Measurements from ENCODE around the gene WIPF3. TPM values are rescaled to one million over a fixed set of nuclear protein-coding genes. Genes with fewer than 3 reads are reported as not detected.

Gene WIPF3
- total RNA-seq, 1 donor from 2014 or later = not detected

DNA sequence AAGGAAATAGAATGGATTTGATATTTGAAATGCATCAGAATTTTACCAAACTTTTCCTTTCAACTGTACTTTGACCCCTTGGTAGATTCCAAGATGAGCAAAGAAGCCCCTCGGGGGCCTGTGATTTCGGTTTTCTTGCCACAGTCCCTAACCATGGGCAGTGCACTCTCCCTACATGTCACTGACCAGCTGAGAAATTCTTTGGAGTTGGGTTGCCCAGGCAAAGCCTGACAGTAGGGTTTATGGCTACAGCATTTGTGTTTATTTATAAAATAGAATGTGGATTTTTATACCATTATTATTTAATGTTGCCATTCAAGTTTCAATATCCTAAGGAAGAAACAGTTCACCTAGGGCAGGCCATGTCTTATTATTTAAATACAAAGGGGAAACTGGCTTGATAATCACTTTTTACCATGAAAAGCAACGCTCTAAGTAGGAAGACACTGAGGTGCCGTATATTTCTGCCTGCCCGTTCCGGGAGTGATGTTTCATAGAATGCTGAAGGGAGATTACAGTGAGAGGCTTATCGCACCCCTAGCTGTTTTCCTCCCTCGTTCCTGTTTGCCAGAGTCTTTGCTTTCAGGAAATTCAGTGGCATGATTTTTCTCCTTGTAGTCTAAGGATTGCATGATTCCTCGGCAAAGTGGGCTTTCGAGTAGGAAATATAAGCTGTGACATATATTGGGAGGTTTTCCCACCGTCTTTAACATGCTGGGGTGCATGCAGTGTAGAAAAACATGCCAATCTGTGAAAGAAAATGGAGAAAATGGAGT is 35.8 kb downstream of the WIPF3 start:
- intact Hi-C loops (cut with micrococcal nuclease) = no loop called here
- no peak overlapping the region for H3K4me3 Mint-ChIP-seq (ENCODE audit: low read depth)
- H3K36me3 Mint-ChIP-seq (ENCODE audit: low read depth) = no peaks in the 10 kb centered on the region
- H3K27me3 Mint-ChIP-seq (ENCODE audit: low read depth) = peaks cover 4% of the 10 kb centered on the region
- H3K9me3 Mint-ChIP-seq = no peaks in the 10 kb centered on the region
- no peak for DNase-seq (ENCODE audit: low spot score)
- no peaks in the 10 kb centered on the region for H3K4me1 Mint-ChIP-seq (ENCODE audit: low read depth)
- no peak overlapping the region for H3K27ac Mint-ChIP-seq

DNA sequence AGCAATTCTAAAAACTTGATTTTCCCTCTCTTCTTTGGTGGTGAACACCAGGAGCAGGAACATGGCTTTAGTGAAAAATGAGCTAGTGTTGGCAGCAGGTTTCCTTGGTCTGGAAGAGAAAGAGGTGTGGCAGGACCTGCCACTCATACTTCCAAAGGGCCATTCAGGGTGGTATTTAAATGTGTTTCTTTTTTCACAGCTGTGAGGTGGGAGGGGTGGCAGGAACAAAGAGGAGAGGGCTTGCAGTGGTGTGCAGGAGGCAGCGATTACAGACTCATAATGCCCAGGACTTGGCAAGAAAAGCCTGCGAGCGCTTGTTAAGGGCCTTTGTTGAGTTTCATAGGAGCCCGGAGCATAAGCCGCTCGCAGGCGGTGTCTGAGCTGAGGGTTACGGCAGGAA is 36.8 kb downstream of the WIPF3 start:
- Mint-ChIP-seq H3K27me3 (ENCODE audit: low read depth) (peaks cover 4% of the 10 kb centered on the region), H3K36me3 (ENCODE audit: low read depth) (no peaks in the 10 kb centered on the region), H3K4me1 (ENCODE audit: low read depth) (no peaks in the 10 kb centered on the region), H3K4me3 (ENCODE audit: low read depth) (no peak overlapping the region), H3K9me3 (no peaks in the 10 kb centered on the region), H3K27ac (no peak overlapping the region)
- intact Hi-C loops (cut with micrococcal nuclease) = no loop called here
- no peak for DNase-seq (ENCODE audit: low spot score)

DNA sequence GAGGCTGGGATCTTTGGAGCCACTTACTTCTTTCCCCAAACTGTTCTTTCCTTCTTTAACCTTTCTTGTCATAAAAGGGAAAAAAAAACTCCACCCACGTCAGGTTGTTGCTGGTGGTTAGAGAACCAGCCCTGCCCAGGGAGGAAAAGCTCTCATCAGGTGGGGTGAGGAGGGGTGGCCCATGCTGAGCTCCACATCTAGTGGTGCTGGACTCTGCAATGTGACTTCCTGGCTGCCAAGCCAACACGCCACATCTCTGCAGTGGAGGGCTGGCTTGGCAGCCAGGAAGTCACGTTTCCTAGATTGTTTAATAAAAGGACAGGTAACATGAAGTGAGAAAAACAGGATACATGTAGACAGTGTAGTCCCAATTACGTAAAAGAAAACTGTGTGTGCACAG is 37.4 kb downstream of the WIPF3 start:
- H3K4me3 Mint-ChIP-seq (ENCODE audit: low read depth) = no peak overlapping the region
- H3K36me3 Mint-ChIP-seq (ENCODE audit: low read depth) = no peaks in the 10 kb centered on the region
- intact Hi-C loops (cut with micrococcal nuclease) = no loop called here
- peaks cover 4% of the 10 kb centered on the region for H3K27me3 Mint-ChIP-seq (ENCODE audit: low read depth)
- DNase-seq (ENCODE audit: low spot score) = no peak
- no peaks in the 10 kb centered on the region for H3K9me3 Mint-ChIP-seq
- no peak overlapping the region for H3K27ac Mint-ChIP-seq
- no peaks in the 10 kb centered on the region for H3K4me1 Mint-ChIP-seq (ENCODE audit: low read depth)

DNA sequence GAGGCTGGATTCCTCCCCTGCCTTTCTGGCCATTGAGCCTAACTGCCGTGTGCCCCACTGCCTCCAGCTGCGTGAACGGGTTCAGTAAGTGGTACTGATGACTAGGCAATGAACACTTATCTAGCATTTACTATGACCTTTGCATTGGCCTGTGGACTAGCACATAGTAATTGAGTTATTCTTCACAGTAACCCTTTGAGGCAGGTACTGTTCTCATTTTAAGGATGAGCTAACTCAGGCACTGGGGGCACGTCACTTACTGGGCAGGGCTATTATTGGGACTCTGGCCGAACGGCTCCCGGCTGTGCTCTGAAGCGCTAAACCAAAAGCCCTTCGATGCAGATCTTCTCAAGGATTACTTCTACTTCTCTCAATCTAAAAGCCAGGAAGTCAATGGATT is 38.3 kb downstream of the WIPF3 start:
- no peak overlapping the region for H3K27ac Mint-ChIP-seq
- H3K4me3 Mint-ChIP-seq (ENCODE audit: low read depth) = no peak overlapping the region
- H3K9me3 Mint-ChIP-seq = no peaks in the 10 kb centered on the region
- H3K27me3 Mint-ChIP-seq (ENCODE audit: low read depth) = peaks cover 4% of the 10 kb centered on the region
- no peaks in the 10 kb centered on the region for H3K4me1 Mint-ChIP-seq (ENCODE audit: low read depth)
- no peaks in the 10 kb centered on the region for H3K36me3 Mint-ChIP-seq (ENCODE audit: low read depth)
- intact Hi-C loops (cut with micrococcal nuclease) = no loop called here
- no peak for DNase-seq (ENCODE audit: low spot score)

DNA sequence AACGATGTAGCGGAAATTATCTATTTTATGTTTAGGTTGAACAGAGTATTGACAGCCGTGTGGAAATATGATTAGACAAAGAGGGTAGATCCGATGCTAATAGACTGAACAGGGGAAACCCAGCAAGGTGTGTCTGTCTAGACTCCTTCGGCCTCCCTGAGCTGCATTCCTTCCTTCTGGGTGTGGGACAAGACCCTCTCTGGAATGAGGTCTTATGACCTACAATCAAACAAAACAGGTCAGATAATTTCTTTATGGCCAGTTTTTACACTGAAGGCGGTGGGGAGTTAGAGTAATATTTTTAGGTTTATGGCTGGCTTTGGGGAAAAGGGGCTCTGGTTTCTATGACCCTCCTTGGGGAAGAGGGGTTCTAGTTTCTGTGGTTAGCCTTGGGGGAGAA is 41.2 kb downstream of the WIPF3 start:
- intact Hi-C loops (cut with micrococcal nuclease) = no loop called here
- Mint-ChIP-seq H3K9me3 (no peaks in the 10 kb centered on the region), H3K36me3 (ENCODE audit: low read depth) (no peaks in the 10 kb centered on the region), H3K4me3 (ENCODE audit: low read depth) (no peak overlapping the region), H3K27ac (no peak overlapping the region), H3K4me1 (ENCODE audit: low read depth) (no peaks in the 10 kb centered on the region), H3K27me3 (ENCODE audit: low read depth) (no peaks in the 10 kb centered on the region)
- DNase-seq (ENCODE audit: low spot score) = no peak

DNA sequence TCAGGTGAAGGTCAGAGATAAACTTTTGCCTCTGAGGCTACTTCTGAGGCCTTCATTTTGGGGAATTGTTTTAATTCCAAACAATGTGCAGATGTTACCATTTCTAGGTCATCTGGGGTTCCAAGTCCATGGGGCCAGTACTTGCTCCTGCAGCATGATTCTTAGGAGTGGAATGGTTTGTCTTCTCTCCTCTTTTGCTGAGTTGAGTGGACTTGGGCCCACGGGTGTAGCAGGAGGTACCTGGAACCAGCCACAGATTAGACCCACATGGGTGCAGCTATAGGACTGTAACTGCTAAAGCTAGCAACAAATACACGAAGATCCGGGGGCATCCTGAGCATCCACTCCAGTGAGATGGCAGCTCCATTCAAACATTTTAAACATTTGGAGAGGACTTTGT is 41.6 kb downstream of the WIPF3 start:
- H3K9me3 Mint-ChIP-seq = no peaks in the 10 kb centered on the region
- H3K4me1 Mint-ChIP-seq (ENCODE audit: low read depth) = no peaks in the 10 kb centered on the region
- intact Hi-C loops (cut with micrococcal nuclease) = no loop called here
- DNase-seq (ENCODE audit: low spot score) = no peak
- H3K4me3 Mint-ChIP-seq (ENCODE audit: low read depth) = no peak overlapping the region
- H3K36me3 Mint-ChIP-seq (ENCODE audit: low read depth) = no peaks in the 10 kb centered on the region
- H3K27me3 Mint-ChIP-seq (ENCODE audit: low read depth) = no peaks in the 10 kb centered on the region
- no peak overlapping the region for H3K27ac Mint-ChIP-seq

DNA sequence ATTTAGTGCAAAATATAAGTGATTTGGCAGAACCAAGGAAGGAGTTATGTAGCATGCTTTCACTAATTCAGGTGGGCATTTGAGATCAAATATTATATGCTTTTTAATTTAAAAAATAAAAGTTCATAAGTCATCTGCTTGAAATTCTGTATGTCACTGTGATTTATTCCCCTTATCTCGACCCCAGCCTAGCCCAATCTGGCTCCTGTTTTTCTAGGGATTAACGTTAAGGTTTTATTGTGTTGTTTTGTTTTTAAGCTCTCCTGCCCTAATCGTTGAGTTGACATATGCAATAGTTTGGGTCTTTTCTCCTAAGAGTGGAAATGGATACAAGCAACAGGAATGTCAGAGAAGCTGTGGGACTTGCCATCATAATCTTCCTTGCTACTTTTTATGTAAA is 42.6 kb downstream of the WIPF3 start:
- Mint-ChIP-seq H3K27ac (no peak overlapping the region), H3K9me3 (no peaks in the 10 kb centered on the region), H3K27me3 (ENCODE audit: low read depth) (no peaks in the 10 kb centered on the region), H3K4me1 (ENCODE audit: low read depth) (no peaks in the 10 kb centered on the region), H3K36me3 (ENCODE audit: low read depth) (no peaks in the 10 kb centered on the region), H3K4me3 (ENCODE audit: low read depth) (no peak overlapping the region)
- no peak for DNase-seq (ENCODE audit: low spot score)
- intact Hi-C loops (cut with micrococcal nuclease) = no loop called here

DNA sequence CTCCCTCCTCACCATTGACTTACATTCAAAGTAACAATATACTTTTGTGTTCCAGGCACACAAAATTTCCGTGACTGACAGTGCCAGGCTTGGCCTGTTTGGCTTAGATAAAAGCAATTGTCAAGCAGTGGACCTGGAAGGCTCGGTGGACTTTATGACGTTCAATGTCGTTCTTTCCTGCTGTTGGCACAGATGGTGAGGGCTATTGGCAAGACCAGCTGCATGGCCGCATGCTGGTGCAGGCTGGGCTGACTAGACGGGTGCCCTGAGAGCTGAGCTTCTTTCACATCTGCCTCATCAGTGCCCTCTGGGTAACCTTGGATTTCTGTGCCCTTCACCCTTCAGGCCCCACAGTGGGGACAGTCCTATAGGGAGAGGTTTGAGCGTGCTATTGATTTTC is 45.2 kb downstream of the WIPF3 start:
- intact Hi-C loops (cut with micrococcal nuclease) = no loop called here
- H3K27me3 Mint-ChIP-seq (ENCODE audit: low read depth) = peaks cover 2% of the 10 kb centered on the region
- no peak overlapping the region for H3K27ac Mint-ChIP-seq
- no peaks in the 10 kb centered on the region for H3K4me1 Mint-ChIP-seq (ENCODE audit: low read depth)
- no peak overlapping the region for H3K4me3 Mint-ChIP-seq (ENCODE audit: low read depth)
- no peak for DNase-seq (ENCODE audit: low spot score)
- no peaks in the 10 kb centered on the region for H3K36me3 Mint-ChIP-seq (ENCODE audit: low read depth)
- no peaks in the 10 kb centered on the region for H3K9me3 Mint-ChIP-seq

DNA sequence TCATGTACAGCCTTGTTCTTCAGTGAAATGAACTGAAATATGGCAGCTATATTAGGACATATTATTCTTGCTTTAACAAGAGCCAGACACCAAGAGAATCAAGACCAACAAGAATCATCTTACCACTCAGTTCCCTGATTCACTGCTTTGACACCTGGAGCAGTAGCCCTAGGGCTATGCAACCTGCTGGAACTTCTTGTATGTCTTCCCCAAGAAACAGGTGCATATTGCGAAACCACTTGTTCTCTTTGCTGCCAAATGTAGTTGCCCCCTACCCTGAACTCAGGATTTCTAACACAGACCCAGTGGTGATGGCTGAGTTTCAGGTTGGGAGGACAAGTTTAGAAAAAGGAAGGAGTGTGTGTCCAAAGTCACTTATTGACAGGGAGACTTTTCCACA is 46.1 kb downstream of the WIPF3 start:
- Mint-ChIP-seq H3K27ac (no peak overlapping the region), H3K27me3 (ENCODE audit: low read depth) (peaks cover 2% of the 10 kb centered on the region), H3K4me3 (ENCODE audit: low read depth) (no peak overlapping the region), H3K36me3 (ENCODE audit: low read depth) (no peaks in the 10 kb centered on the region), H3K4me1 (ENCODE audit: low read depth) (no peaks in the 10 kb centered on the region), H3K9me3 (no peaks in the 10 kb centered on the region)
- intact Hi-C loops (cut with micrococcal nuclease) = no loop called here
- no peak for DNase-seq (ENCODE audit: low spot score)

DNA sequence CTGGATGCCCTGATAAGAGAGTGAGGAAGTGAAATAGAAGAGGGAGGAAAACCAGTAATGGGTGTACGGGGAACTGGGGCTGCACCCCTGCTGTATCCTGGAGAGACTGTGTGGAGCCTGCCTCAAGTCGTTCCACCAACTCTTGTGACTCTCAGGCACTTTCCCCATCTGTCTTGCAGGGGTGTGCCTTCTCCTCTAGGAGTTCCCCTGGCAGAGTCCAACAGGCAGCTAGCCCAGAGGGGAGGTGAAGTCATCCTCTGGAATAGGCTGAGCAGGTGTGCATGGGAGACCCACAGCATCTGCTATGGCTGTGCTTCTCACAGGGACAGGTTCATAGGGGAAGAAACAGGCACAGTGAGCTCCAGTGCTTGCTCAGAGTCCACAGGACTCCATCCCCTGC is 46.8 kb downstream of the WIPF3 start:
- no peak for DNase-seq (ENCODE audit: low spot score)
- Mint-ChIP-seq H3K36me3 (ENCODE audit: low read depth) (no peaks in the 10 kb centered on the region), H3K27me3 (ENCODE audit: low read depth) (peaks cover 2% of the 10 kb centered on the region), H3K4me3 (ENCODE audit: low read depth) (no peak overlapping the region), H3K4me1 (ENCODE audit: low read depth) (no peaks in the 10 kb centered on the region), H3K9me3 (no peaks in the 10 kb centered on the region), H3K27ac (no peak overlapping the region)
- intact Hi-C loops (cut with micrococcal nuclease) = no loop called here

DNA sequence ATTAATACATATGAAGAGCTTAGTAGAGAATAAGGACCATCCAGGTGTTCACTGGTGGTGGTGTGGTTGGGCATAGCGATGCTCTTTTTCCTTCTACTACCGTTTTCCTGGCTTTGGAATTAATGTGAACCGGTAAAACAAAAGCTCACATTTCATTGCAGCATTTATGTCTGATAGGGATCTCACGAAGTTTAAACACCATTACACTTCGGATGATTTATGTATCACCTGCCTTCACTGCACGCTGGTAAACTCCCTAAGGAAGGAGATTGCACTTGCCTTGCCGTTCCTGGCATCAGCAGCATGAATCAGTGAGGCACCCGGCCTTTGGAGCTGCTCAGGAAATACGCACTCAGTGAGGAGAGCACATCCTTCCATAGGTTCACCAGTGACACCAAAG is 47.5 kb downstream of the WIPF3 start:
- H3K27ac Mint-ChIP-seq = no peak overlapping the region
- peaks cover 2% of the 10 kb centered on the region for H3K27me3 Mint-ChIP-seq (ENCODE audit: low read depth)
- H3K4me1 Mint-ChIP-seq (ENCODE audit: low read depth) = no peaks in the 10 kb centered on the region
- no peak overlapping the region for H3K4me3 Mint-ChIP-seq (ENCODE audit: low read depth)
- H3K9me3 Mint-ChIP-seq = no peaks in the 10 kb centered on the region
- no peaks in the 10 kb centered on the region for H3K36me3 Mint-ChIP-seq (ENCODE audit: low read depth)
- intact Hi-C loops (cut with micrococcal nuclease) = no loop called here
- DNase-seq (ENCODE audit: low spot score) = no peak

DNA sequence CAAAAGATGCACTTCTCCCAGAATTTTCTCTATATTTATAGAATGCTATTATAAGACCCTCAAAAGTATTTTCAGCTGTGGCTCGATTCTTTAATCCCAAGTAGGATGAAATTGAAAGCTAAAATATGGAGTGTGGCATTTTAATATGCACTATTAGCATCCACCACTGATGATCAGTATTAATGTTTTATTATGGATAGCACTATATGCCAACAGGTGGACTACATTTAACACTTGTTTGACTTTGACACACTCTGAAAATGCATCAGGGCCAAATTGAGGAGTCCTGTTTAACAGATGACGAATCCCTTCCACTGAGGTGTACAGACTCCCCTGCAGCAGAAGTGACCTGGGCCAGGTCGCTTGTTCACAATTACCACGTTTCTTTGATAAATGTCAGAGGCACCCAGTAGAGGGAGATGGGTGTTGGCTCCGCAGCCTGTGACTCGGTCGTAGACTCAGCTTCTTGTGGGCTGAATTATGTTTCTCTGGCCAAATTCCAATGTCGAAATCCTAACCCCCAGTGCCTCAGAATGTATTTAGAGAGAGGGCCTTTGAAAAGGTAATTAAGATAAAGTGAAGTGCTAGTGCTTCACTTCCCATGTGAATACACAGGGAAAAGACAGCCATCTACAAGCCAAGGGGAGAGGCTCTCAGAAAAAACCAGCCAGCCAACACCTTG is 48.1 kb downstream of the WIPF3 start:
- Mint-ChIP-seq H3K4me1 (ENCODE audit: low read depth) (no peaks in the 10 kb centered on the region), H3K4me3 (ENCODE audit: low read depth) (no peak overlapping the region), H3K36me3 (ENCODE audit: low read depth) (no peaks in the 10 kb centered on the region), H3K27ac (no peak overlapping the region), H3K27me3 (ENCODE audit: low read depth) (peaks cover 5% of the 10 kb centered on the region), H3K9me3 (no peaks in the 10 kb centered on the region)
- intact Hi-C loops (cut with micrococcal nuclease) = no loop called here
- no peak for DNase-seq (ENCODE audit: low spot score)

DNA sequence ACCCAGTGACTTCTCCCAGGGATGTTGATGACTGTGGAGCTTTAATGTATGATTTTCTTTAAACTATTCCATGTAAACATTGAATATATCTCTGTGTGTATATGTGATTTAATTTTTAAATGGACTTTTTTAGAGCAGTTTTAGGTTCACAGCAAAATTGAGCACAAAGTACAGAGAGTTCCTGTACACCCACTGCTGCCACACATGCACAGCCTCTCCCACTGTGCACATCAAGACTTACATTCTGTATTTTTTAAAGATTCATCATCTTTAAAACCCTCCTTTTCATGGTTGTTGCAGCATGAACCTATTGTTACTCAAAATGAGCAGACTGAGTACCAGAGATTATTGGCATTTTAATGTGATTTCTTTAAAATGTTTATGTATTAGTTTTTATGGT is 51.3 kb downstream of the WIPF3 start:
- intact Hi-C loops (cut with micrococcal nuclease) = no loop called here
- no peak for DNase-seq (ENCODE audit: low spot score)
- no peaks in the 10 kb centered on the region for H3K36me3 Mint-ChIP-seq (ENCODE audit: low read depth)
- no peaks in the 10 kb centered on the region for H3K9me3 Mint-ChIP-seq
- H3K4me1 Mint-ChIP-seq (ENCODE audit: low read depth) = no peaks in the 10 kb centered on the region
- peaks cover 6% of the 10 kb centered on the region for H3K27me3 Mint-ChIP-seq (ENCODE audit: low read depth)
- no peak overlapping the region for H3K27ac Mint-ChIP-seq
- no peak overlapping the region for H3K4me3 Mint-ChIP-seq (ENCODE audit: low read depth)

Data from activated T-helper 2 cell treated with anti-CD3 and anti-CD28 coated beads, Interferon-gamma antibody, Interleukin-2, Interleukin-4, amounts not matched to agents 10 μg/mL and 5 μg/mL and 100 μg/mL, durations not matched to agents 14 hours and 24 hours and 36 hours (primary cell).